ENCODE data around the gene LOXL3.

LOXL3 gene

DNA sequence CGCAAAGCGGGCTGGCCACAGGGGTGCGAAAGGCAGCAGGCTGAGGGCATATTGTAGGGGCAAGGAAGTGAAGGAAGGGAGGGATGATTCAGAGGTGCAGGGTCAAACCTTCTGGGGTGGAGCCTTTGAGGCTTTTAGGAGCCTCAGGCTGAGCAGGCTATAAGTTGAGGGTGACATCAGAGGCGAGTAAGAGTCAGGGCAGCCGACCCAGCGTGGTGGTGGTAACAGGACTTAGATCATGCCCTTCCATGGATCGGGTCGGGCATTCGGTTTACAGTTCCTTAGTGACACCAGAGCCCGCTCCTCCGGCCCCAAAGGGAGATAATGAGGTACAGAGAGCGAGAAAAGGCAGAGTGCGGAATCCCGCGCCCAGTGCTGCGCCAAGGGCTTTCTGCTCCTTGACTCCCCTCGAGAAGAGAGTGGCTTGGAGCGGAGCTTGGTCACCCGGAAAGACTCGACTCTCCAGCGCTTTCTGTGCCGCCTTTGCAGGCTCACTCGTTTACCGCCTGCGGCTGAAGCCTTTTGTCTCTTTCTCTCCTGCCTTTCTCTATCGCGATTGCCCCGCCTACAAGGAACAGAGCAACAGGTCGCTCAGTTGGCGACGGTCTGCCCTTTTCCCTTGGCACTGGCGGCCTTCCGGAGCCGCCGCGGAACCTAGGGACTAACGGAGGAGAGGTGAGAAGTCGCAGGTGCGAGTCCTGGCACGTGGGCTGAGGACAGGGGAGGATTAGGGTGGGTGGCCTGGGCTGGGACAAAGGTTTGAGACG is 55.1 kb downstream of the LOXL3 start:
- peak overlapping the region; percentile 53 for H3K4me3 ChIP-seq (ENCODE audit: low read length)
- DNase-seq (ENCODE audit: low read depth) = no peak
- TF ChIP-seq, protein P1, sequence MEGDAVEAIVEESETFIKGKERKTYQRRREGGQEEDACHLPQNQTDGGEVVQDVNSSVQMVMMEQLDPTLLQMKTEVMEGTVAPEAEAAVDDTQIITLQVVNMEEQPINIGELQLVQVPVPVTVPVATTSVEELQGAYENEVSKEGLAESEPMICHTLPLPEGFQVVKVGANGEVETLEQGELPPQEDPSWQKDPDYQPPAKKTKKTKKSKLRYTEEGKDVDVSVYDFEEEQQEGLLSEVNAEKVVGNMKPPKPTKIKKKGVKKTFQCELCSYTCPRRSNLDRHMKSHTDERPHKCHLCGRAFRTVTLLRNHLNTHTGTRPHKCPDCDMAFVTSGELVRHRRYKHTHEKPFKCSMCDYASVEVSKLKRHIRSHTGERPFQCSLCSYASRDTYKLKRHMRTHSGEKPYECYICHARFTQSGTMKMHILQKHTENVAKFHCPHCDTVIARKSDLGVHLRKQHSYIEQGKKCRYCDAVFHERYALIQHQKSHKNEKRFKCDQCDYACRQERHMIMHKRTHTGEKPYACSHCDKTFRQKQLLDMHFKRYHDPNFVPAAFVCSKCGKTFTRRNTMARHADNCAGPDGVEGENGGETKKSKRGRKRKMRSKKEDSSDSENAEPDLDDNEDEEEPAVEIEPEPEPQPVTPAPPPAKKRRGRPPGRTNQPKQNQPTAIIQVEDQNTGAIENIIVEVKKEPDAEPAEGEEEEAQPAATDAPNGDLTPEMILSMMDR (conservative IDR thresholded peaks at IDR 0.05; ENCODE audit: low read length) = no peak

DNA sequence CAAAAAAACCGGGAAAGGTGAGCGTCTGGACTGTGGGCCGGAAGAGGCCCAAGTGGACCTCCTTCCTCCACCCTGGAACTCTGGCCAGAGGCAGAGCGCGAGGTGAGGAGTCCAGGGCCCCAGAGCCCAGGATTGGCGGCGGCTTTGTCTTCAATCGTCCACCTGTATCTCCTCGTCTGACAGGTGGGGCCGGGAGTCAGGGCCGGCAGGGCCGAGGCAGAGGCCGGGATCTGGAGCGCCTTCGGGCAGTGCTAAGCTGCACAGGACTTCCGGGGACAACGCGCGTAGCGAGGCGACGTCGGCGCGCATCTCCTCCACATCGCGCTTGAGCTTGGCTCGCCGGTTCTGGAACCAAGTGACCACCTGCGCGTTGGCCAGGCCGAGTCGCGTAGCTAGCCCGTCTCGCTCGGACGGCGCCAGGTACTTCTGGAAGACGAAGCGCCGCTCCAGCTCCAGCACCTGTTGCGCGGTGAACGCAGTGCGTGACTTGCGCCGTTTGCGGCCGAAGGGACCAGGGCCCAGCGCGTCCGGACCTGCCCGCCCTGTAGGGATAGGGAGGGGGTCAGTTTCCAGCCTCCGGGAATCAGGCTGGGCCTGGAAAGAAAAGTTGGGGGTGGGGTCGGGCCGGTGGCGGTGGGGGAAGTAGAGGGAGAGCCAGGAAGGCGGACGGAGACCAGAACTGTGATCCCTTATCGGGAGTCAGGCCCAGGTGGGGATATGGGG is 55.8 kb downstream of the LOXL3 start:
- TF ChIP-seq, protein P1 (conservative IDR thresholded peaks at IDR 0.05; ENCODE audit: low read length) = no peak
- peak overlapping the region; percentile 53 for H3K4me3 ChIP-seq (ENCODE audit: low read length)
- no peak for DNase-seq (ENCODE audit: low read depth)

DNA sequence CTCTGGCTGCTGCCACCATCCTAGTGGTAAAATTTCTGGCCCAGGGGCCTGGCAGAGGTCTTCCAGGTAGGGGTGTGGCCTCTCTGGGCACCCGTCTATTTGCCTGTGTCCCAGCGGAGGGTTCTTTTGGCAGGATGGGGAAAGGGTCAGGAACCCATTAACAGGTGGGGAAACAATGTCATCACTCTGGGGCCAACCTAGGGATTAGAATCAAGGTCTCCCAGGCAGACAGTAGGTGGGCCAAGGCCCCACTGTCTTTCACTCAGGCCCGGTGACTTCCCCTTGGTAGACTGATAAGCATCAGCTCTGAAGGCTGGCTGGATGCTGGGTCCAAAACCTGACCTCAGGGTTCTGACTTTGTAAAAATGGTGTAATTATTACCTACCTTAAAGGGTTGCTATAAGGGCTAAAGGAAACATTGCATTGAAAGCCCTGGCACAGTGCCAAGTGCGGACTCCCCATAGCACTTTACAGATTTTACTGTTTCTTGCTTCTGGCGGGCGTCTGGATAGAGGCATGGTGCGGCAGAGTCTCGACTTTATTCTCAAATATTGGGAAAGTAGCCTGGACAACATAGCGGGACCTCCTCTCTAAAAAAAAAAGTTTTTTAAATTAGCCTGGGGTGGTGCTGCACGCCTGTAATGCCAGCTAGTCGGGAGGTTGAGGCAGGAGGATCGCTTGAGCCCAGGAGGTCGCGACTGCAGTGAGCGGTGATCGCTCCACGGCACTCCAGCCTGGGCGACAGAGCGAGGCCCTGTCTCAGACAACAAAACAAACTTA is 56.6 kb downstream of the LOXL3 start:
- TF ChIP-seq, protein P1 (conservative IDR thresholded peaks at IDR 0.05; ENCODE audit: low read length) = no peak
- no peak for DNase-seq (ENCODE audit: low read depth)
- no peak overlapping the region; the same call in 1 of the 2 replicates for H3K4me3 ChIP-seq (ENCODE audit: low read length)

DNA sequence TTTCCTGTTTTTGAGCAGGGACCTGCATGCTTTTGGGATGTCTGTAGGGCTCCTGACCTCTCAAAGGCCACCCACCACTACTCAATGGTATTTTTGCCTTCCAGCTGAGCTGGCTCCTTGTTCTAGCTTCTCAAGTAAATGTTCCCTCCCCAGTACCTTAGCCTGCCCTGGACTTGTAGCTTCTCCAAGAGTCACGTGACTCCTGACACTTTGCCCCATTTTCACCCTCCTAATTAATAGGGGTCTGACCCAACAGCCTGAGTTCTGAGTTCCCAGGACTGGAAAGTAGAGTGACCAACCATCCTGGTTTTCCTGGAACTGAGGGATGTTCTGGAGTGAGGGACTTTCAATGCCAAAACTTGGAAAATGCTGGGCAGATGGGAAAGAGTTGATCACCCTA is 58.3 kb downstream of the LOXL3 start:
- TF ChIP-seq, protein P1 (conservative IDR thresholded peaks at IDR 0.05; ENCODE audit: low read length) = no peak
- no peak overlapping the region for H3K4me3 ChIP-seq (ENCODE audit: low read length)
- DNase-seq (ENCODE audit: low read depth) = no peak

DNA sequence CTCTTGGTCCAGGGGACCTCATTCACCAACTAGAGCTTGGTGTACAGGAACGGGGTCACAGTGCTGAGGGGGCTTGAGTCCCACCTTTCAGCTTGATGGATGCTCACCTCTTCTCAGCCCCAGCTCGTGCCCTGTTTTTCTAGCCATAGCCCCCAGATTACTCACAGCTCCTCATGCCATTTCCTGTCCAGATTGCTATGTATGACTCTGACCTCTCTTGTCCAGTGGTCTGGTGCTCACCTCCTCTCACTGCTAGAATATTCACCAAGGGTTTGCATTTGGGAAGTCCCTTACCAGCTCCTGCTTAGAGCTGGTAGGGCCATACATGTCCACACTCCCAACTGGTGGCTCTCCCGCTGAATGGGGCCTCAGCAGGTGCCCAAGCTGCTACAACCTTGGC is 60.2 kb downstream of the LOXL3 start:
- TF ChIP-seq, protein P1 (conservative IDR thresholded peaks at IDR 0.05; ENCODE audit: low read length) = no peak
- DNase-seq (ENCODE audit: low read depth) = no peak
- H3K4me3 ChIP-seq (ENCODE audit: low read length) = no peak overlapping the region

DNA sequence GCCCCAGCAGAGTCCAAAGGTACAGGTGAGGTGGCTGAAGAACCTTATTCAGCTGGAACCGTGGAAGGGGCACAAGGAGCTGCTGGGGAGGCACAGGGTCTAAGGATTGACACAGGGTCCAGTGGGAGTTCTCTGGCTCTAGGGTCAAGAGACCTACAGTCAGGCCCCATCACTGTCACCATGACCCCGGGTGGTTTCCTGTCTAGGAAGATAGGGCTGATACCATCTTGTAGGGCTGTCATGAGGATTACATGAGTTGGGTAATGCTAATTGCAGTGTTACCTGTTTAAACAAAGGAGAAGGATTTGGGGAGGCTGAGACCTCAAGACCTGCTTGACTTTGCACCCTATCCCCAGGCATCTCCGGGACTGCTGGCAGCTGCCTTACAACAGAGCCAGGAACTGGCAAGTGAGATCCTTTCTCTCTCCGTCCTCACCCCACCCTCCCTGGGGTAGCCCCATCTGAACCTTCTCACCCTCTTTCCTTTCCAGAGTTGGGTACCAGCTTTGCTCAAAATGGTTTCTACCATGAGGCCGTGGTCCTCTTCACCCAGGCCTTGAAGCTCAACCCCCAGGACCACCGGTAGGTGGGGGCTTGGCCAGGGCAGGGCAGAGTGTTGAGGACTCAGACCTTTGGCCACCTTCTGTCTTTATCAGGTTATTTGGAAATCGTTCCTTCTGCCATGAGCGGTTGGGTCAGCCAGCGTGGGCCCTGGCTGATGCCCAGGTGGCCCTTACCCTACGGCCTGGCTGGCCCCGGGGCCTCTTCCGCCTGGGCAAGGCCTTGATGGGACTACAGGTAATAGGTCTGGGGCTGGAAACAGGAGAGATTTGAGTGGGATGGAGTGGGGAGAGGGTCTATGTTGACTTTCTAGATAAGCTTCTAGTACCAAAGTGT is 61.8 kb downstream of the LOXL3 start:
- no peak overlapping the region for H3K4me3 ChIP-seq (ENCODE audit: low read length)
- TF ChIP-seq, protein P1 (conservative IDR thresholded peaks at IDR 0.05; ENCODE audit: low read length) = no peak
- DNase-seq (ENCODE audit: low read depth) = no peak
